ENCODE results near the gene WNK2.

DNA sequence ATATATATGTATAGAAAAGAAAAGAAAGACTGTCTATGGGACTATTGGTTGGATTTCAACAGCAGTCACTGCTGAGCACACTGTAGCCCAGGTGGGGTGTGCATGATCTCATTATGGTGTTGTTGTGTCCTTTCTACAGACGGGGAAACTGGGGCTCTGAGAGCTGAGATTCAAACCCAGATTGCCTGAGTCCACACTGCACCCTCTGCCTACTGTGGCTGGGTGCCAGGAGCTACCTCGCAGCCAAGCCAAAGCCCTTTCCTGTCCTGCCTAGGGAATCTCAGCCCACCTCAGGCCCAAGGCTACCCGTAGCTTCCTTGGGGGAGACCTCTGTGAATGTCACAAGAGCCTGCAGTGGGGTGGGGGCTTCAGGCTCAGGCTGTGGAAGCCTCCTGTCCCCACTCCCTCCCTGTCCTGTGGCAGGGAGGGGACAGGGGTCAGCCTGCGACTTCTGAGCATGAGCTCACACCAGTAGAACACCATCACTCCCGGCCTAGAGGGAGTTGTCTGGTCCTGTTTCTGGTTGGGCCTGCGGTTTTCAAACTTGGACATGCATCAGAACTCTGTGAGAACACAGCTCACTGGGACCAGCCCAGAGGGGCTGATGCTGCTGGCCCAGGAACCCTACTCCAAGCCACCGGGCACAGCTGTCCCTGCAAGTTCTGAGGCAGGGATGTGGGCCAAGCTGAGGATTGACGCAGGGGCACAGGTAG is 42.0 kb upstream of the WNK2 start:
- TF ChIP-seq, protein P1, sequence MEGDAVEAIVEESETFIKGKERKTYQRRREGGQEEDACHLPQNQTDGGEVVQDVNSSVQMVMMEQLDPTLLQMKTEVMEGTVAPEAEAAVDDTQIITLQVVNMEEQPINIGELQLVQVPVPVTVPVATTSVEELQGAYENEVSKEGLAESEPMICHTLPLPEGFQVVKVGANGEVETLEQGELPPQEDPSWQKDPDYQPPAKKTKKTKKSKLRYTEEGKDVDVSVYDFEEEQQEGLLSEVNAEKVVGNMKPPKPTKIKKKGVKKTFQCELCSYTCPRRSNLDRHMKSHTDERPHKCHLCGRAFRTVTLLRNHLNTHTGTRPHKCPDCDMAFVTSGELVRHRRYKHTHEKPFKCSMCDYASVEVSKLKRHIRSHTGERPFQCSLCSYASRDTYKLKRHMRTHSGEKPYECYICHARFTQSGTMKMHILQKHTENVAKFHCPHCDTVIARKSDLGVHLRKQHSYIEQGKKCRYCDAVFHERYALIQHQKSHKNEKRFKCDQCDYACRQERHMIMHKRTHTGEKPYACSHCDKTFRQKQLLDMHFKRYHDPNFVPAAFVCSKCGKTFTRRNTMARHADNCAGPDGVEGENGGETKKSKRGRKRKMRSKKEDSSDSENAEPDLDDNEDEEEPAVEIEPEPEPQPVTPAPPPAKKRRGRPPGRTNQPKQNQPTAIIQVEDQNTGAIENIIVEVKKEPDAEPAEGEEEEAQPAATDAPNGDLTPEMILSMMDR (IDR thresholded peaks at IDR 0.05), result no peak
- TF ChIP-seq POLR2A (IDR thresholded peaks at IDR 0.05; ENCODE audit: low read depth) (no peak), POLR2AphosphoS5 (IDR thresholded peaks at IDR 0.05) (no peak), EP300 (IDR thresholded peaks at IDR 0.05) (no peak)

Measured in esophagus muscularis mucosa (tissue), 4 donors.